ENCODE measurements around the gene CACNA1C.

- no peak for TF ChIP-seq CTCF (IDR thresholded peaks at IDR 0.05)
- no peak for TF ChIP-seq POLR2A (IDR thresholded peaks at IDR 0.05)
- TF ChIP-seq POLR2AphosphoS5 (IDR thresholded peaks at IDR 0.05) = no peak
These were observed 101.3 kb downstream of the CACNA1C start for GRCh38 chr12:2154050-2154449.
